Measurements from ENCODE around the gene NID1.

Gene NID1

DNA sequence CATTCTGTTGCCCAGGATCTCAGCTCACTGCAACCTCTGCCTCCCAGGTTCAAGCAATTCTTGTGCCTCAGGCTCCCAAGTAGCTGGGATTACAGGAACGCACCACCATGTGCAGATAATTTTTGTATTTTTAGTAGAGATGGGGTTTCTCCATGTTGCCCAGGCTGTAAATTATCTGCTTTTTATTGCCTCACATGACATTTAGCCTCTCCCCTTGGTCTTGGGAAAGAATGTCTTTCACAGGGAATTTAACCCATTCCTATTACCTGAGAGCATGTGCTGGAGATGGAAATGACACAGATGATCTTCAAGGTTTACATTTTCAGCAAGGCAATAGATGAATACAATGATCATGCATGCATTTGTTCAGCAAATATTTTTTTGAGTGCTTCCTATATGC is 75.8 kb downstream of the NID1 start:
- peaks cover 5% of the 10 kb centered on the region for H3K4me1 Mint-ChIP-seq
- peaks cover 65% of the 10 kb centered on the region for H3K36me3 Mint-ChIP-seq (ENCODE audit: low read depth)
- H3K27me3 Mint-ChIP-seq (ENCODE audit: low read depth), result peaks cover 4% of the 10 kb centered on the region
- TF ChIP-seq, protein P1, sequence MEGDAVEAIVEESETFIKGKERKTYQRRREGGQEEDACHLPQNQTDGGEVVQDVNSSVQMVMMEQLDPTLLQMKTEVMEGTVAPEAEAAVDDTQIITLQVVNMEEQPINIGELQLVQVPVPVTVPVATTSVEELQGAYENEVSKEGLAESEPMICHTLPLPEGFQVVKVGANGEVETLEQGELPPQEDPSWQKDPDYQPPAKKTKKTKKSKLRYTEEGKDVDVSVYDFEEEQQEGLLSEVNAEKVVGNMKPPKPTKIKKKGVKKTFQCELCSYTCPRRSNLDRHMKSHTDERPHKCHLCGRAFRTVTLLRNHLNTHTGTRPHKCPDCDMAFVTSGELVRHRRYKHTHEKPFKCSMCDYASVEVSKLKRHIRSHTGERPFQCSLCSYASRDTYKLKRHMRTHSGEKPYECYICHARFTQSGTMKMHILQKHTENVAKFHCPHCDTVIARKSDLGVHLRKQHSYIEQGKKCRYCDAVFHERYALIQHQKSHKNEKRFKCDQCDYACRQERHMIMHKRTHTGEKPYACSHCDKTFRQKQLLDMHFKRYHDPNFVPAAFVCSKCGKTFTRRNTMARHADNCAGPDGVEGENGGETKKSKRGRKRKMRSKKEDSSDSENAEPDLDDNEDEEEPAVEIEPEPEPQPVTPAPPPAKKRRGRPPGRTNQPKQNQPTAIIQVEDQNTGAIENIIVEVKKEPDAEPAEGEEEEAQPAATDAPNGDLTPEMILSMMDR (IDR thresholded peaks at IDR 0.05; ENCODE audit: unreplicated experiment in 3 of 3), result no peak
- H3K4me3 Mint-ChIP-seq, result no peak overlapping the region
- no peak overlapping the region for H3K27ac Mint-ChIP-seq
- peaks cover 45% of the 10 kb centered on the region for H3K9me3 Mint-ChIP-seq

DNA sequence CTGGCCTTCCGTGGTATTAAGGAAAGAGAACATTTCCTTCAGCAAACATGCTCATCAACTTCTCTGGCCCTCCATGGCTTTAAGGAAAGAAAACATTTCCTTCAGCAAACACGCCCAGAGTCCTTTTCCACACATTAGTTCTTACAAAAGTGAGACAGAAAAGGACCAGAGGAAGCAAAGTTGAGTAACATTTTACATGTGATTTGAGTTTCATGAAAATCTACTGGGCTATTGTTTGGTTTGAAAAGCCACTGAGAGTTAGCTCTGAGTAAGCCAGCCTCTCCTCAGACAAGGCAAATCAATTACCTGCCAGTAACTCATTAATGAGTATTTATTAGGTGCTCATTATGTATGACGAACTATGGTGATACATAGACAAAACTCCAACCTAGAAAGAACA is 78.0 kb downstream of the NID1 start:
- Mint-ChIP-seq H3K27me3 (ENCODE audit: low read depth) (no peaks in the 10 kb centered on the region), H3K4me1 (peaks cover 12% of the 10 kb centered on the region), H3K4me3 (no peak overlapping the region), H3K9me3 (peaks cover 37% of the 10 kb centered on the region), H3K36me3 (ENCODE audit: low read depth) (peaks cover 68% of the 10 kb centered on the region), H3K27ac (no peak overlapping the region)
- TF ChIP-seq, protein P1 (IDR thresholded peaks at IDR 0.05; ENCODE audit: unreplicated experiment in 3 of 3), result no peak

DNA sequence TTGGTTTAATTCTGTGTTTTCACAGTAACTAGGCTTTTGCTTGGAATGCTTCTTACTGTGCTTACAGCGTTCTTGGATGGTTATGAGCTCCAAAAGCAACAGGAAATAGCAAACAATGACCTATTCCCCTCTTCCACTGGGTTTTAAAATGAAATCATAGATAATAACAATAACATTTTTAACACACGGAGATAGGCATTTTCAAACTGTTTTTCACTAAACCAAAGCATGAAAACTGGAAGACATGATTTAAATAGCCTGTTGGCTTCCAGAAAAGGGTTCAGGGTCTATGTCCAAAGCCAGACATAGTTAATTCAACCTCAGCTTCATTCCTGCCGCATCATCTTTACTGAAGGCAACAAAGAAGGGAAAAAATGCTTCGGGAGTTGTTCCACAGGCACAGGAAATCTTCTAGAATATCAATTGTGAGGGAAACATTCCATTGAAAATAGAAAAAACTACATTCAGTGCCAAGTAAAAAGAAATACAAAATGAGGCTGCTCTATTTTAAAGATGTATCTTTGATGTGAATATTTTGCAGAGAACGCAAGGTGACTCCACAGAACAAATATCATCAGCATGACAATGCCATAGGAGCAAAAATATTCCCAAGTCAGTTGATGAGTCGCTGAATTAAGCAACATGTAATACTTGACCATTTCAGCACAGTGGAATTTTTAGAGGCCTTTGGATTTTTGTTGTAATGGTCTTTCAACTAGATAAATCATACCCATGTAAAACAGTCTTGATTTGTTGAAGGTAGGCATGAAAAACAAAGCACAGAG is 80.7 kb downstream of the NID1 start:
- peaks cover 12% of the 10 kb centered on the region for H3K4me1 Mint-ChIP-seq
- peak overlapping the region in 2 of 3 experiments; percentile 3 to 11 for H3K4me3 Mint-ChIP-seq
- peaks cover 17% of the 10 kb centered on the region for H3K9me3 Mint-ChIP-seq
- peak overlapping the region; percentile 97 to 99 (median 99) for H3K27ac Mint-ChIP-seq
- no peaks in the 10 kb centered on the region for H3K27me3 Mint-ChIP-seq (ENCODE audit: low read depth)
- TF ChIP-seq, protein P1 (IDR thresholded peaks at IDR 0.05; ENCODE audit: unreplicated experiment in 3 of 3), result no peak
- H3K36me3 Mint-ChIP-seq (ENCODE audit: low read depth), result peaks cover 68% of the 10 kb centered on the region

DNA sequence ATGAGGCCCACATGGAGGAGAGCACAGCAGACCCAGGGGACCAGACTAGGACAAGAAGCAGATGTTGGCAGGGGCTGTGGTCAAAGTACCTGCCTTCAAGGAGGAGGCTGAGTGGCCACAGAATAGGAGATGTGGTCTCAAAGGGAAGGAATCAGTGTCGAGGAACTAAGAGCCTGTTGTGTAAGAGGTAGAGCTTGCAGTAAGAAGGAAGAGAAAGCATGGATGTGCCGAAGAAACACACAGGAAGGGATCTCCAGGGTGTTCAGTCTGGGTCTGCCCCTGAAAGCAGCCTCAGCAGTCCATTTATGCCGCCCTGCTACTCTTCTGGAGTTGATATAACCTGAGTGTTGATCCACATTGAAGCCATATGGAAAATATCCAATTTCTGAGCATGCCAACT is 83.9 kb downstream of the NID1 start:
- H3K4me3 Mint-ChIP-seq, result no peak overlapping the region
- H3K4me1 Mint-ChIP-seq, result peaks cover 12% of the 10 kb centered on the region
- H3K27me3 Mint-ChIP-seq (ENCODE audit: low read depth), result no peaks in the 10 kb centered on the region
- H3K36me3 Mint-ChIP-seq (ENCODE audit: low read depth), result peaks cover 78% of the 10 kb centered on the region
- TF ChIP-seq, protein P1 (IDR thresholded peaks at IDR 0.05; ENCODE audit: unreplicated experiment in 3 of 3), result no peak
- peak overlapping the region in 2 of 3 experiments; percentile 56 to 65 for H3K27ac Mint-ChIP-seq
- H3K9me3 Mint-ChIP-seq, result no peaks in the 10 kb centered on the region

DNA sequence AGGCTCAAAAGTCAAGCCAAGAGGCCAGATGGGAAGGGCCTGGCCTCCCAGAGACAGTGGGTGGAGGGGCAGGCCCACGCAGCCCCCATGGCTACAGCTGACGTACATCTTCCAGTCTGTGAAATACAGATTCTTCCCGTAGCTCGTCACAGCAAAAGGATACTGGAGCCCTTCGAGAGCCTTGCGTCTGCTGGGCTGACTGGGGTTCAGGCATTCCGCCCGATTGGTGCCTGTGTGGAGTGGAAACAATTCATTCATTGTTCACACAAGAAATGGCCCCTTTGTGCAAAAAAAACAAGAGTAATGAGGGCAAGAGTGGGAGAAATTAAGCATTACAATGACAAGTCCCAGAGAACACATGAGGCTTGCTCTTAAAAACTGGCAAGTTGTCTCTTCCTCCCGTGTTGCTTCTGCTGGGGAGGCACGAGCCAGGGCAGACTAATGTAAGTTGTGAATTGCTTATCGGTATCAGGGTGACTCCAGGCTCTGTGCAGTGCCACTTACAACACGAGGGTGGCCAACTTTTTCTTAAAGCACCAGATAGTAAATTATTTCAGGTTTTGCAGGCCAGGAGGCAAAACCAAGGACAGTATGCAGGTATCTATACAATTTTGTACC is 85.1 kb downstream of the NID1 start:
- peaks cover 12% of the 10 kb centered on the region for H3K4me1 Mint-ChIP-seq
- no peaks in the 10 kb centered on the region for H3K9me3 Mint-ChIP-seq
- no peak overlapping the region for H3K4me3 Mint-ChIP-seq
- peak overlapping the region in 1 of 3 experiments; percentile 56 for H3K27ac Mint-ChIP-seq
- H3K36me3 Mint-ChIP-seq (ENCODE audit: low read depth), result peaks cover 75% of the 10 kb centered on the region
- TF ChIP-seq, protein P1 (IDR thresholded peaks at IDR 0.05; ENCODE audit: unreplicated experiment in 3 of 3), result no peak
- no peaks in the 10 kb centered on the region for H3K27me3 Mint-ChIP-seq (ENCODE audit: low read depth)

Measured in nephron (organoid).